Endothelial cell of umbilical vein (primary cell): ENCODE data around the gene STX8. TPM values are rescaled to one million over a fixed set of nuclear protein-coding genes. Genes with fewer than 3 reads are reported as not detected.

Experiments
- BruUV-seq: library from RNA; stranded (reverse); fragments of 400-500 nt; replicated peaks from 2 replicates; lab custom pipeline; 2021; lab: Mats Ljungman, UMichigan
- CTCF ChIA-PET: fragments of 300-600, 350-600 bp; sonication (Branson Sonifier 250); formaldehyde crosslinking; loops from one replicate; lab custom pipeline; 2021; ENCODE audit warnings: antibody characterized with exemption, inconsistent platforms; lab: Charles Lee
- POLR2A ChIA-PET: fragments of 300-600, 350-600 bp; sonication (Branson Sonifier 250); formaldehyde crosslinking; loops from one replicate; lab custom pipeline; 2021; ENCODE audit warnings: antibody characterized with exemption, inconsistent platforms; lab: Charles Lee
- DNase-seq: peaks from one replicate; pipeline ENCODE4 v3.0.0-alpha.2; 2011; ENCODE audit warnings: low read depth, low spot score
- FAIRE-seq: peaks from 2 replicates; lab custom pipeline; 2011; peaks lifted over from hg19 to GRCh38; lab: Jason Lieb, UNC
- H2AFZ ChIP-seq: 2 replicates; pipeline ENCODE4 v1.6.0; 2012; ENCODE audit warnings: low read depth, low read length, control low read depth, inconsistent platforms
- H3K27ac ChIP-seq: 2 replicates; pipeline ENCODE4 v1.5.1; 2011; ENCODE audit warnings: low read depth, mild to moderate bottlenecking, control low read depth, low read length, moderate library complexity; ENCODE audit not compliant: insufficient read depth
- H3K27me3 ChIP-seq, 2 experiments: 2 replicates each; pipeline versions ENCODE4 v1.6.0 to v1.6.1; 2011; ENCODE audit warnings: low read length in 2 of 2, mixed read lengths in 1 of 2; ENCODE audit not compliant: control insufficient read depth in 2 of 2, insufficient read depth in 2 of 2
- H3K36me3 ChIP-seq, 2 experiments: 2 replicates in 1 of 2; 3 replicates in 1 of 2; pipeline ENCODE4 v1.5.1; 2011; ENCODE audit warnings: low read length in 2 of 2, mild to moderate bottlenecking in 1 of 2, moderate library complexity in 1 of 2; ENCODE audit not compliant: control insufficient read depth in 2 of 2, insufficient read depth in 2 of 2; ENCODE audit errors: extremely low read depth in 1 of 2
- H3K4me1 ChIP-seq: 3 replicates; pipeline ENCODE4 v1.5.1; 2011; ENCODE audit warnings: mild to moderate bottlenecking, low read length; ENCODE audit not compliant: control insufficient read depth, insufficient read depth; ENCODE audit errors: extremely low read depth
- H3K4me2 ChIP-seq: 2 replicates; pipeline ENCODE4 v1.6.1; 2011; ENCODE audit warnings: low read length, control low read depth, mixed read lengths; ENCODE audit not compliant: insufficient read depth
- H3K4me3 ChIP-seq, 3 experiments: fragments of 200-600 bp in 1 of 3; sonication (generic), shearing (Covaris generic) in 1 of 3; replicated peaks in 1 of 3; 2 replicates each; pipeline ENCODE4 v1.5.1; 2011 to 2016; ENCODE audit warnings: control low read depth in 3 of 3, low read length in 3 of 3, mild to moderate bottlenecking in 2 of 3, inconsistent platforms in 1 of 3, low read depth in 1 of 3, moderate library complexity in 1 of 3; ENCODE audit not compliant: insufficient read depth in 1 of 3
- H3K79me2 ChIP-seq: 2 replicates; pipeline ENCODE4 v1.6.0; 2012; ENCODE audit warnings: low read length, inconsistent platforms; ENCODE audit not compliant: control insufficient read depth, insufficient read depth
- H3K9ac ChIP-seq: replicated peaks from 2 replicates; pipeline ENCODE3; 2011; ENCODE audit warnings: low read length, control low read depth; ENCODE audit not compliant: insufficient read depth; ENCODE audit errors: extremely low read depth
- H3K9me1 ChIP-seq: replicated peaks from 3 replicates; pipeline ENCODE4 v1.6.0; 2011; ENCODE audit warnings: mild to moderate bottlenecking, low read length; ENCODE audit not compliant: control insufficient read depth, insufficient read depth; ENCODE audit errors: extremely low read depth
- H3K9me3 ChIP-seq: replicated peaks from 2 replicates; pipeline ENCODE4 v1.5.1; 2012; ENCODE audit warnings: low read length, inconsistent platforms; ENCODE audit not compliant: control insufficient read depth, insufficient read depth
- H4K20me1 ChIP-seq: replicated peaks from 2 replicates; pipeline ENCODE3; 2011; ENCODE audit warnings: mild to moderate bottlenecking, low read length; ENCODE audit not compliant: control insufficient read depth, insufficient read depth; ENCODE audit errors: extremely low read depth
- EZH2 ChIP-seq: IDR thresholded peaks from 2 replicates; pipeline ENCODE4 v1.6.1; 2012; ENCODE audit warnings: borderline replicate concordance, low read depth, mild to moderate bottlenecking, moderate library complexity, low read length, inconsistent platforms; ENCODE audit not compliant: severe bottlenecking
- FOS ChIP-seq: IDR thresholded peaks from 2 replicates; pipeline ENCODE4 v1.6.1; 2011; ENCODE audit warnings: mild to moderate bottlenecking, low read length, moderate library complexity, borderline replicate concordance; ENCODE audit not compliant: insufficient read depth
- GATA2 ChIP-seq: IDR thresholded peaks from 2 replicates; pipeline ENCODE4 v1.7.0; 2011; ENCODE audit warnings: low read depth, mild to moderate bottlenecking, moderate library complexity, mixed read lengths, low read length; ENCODE audit not compliant: insufficient read length, insufficient read depth
- JUN ChIP-seq: IDR thresholded peaks from 2 replicates; pipeline ENCODE4 v1.6.1; 2011; ENCODE audit warnings: borderline replicate concordance, low read depth; ENCODE audit not compliant: insufficient read length, insufficient read depth
- MYC ChIP-seq: IDR thresholded peaks from one replicate; pipeline ENCODE4 v1.6.1; 2011; ENCODE audit warnings: mild to moderate bottlenecking, low read depth, low read length
- POLR2A ChIP-seq: IDR thresholded peaks from 2 replicates; pipeline ENCODE4 v1.6.1; 2012; ENCODE audit warnings: low read depth, mild to moderate bottlenecking, control low read depth, low read length
- POLR2AphosphoS5 ChIP-seq: IDR thresholded peaks from 2 replicates; pipeline ENCODE4 v1.6.1; 2012; ENCODE audit warnings: low read depth, mild to moderate bottlenecking, control low read depth, low read length, moderate library complexity; ENCODE audit not compliant: insufficient read depth
- dilution Hi-C: fragments of 300-500 bp; cut with MboI; formaldehyde crosslinking; loops from one replicate; pipeline ENCODE4 v1.15.0; 2019; ENCODE audit warnings: low sequenced_read_pairs; ENCODE audit not compliant: extremely low pct_ligation_motif_present
- intact Hi-C: fragments of 100-400 bp; cut with micrococcal nuclease; formaldehyde crosslinking; loops from one replicate; pipeline ENCODE4 v1.10.0; 2022
- polyA plus RNA-seq, 4 experiments: library from polyadenylated mRNA; depleted of rRNA in 3 of 4; stranded (reverse) in 3 of 4; unstranded in 1 of 4; fragments of >200 nt; gene quantifications; 2 replicates each; pipeline versions ENCODE4 v1.2.1 to v1.2.3, GENCODE V29; 2011 to 2012; ENCODE audit warnings: missing spikeins in 1 of 4
- total RNA-seq: library from RNA; stranded (reverse); gene quantifications from 2 replicates; pipeline ENCODE4 v1.2.3, GENCODE V29; 2021
- TF ChIP-seq, protein P1 (sequence below): IDR thresholded peaks from 2 replicates; pipeline ENCODE4 v1.6.1; 2011; ENCODE audit not compliant: insufficient read depth, insufficient read length
- TF ChIP-seq, protein P2 (sequence below), 2 donors: IDR thresholded peaks; 1 replicate in 1 of 2; 2 replicates in 1 of 2; pipeline ENCODE4 v1.5.1; 2011; ENCODE audit warnings: low read length in 2 of 2, mild to moderate bottlenecking in 2 of 2, moderate library complexity in 2 of 2, control low read depth in 1 of 2, inconsistent platforms in 1 of 2, low read depth in 1 of 2; ENCODE audit not compliant: insufficient read depth in 1 of 2; ENCODE audit errors: extremely low read depth in 1 of 2

STX8 gene
- total and polyA plus RNA-seq, 2 donors (not counting 3 experiments of a cell fraction or from before 2014, with no cell fraction given) = 25.9 to 67.3 TPM

DNA sequence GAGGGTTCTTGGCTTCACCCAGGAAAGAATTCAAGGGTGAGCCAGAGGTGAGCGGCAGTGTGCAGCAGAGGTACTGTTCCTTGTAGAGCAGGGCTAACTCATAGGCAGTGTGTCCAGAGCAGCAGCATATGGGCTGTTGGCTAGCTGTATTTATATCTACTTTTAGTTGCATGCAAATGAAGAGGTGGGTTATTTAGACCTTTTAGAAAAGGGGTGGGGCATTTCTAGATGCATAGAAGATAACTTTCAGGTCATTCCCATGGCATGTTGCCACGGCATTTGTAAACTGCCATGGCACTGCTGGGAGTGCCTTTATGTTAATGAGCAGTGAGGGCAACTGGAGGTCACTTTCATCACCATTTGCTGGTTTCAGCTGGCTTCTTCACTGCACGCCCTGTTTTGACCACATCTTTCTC lies 141.0 kb downstream of the STX8 start:
- Histone ChIP-seq H3K79me2 (no peaks in the 10 kb centered on the region), H3K9ac (no peak overlapping the region), H3K9me1 (no peaks in the 10 kb centered on the region), H3K27ac (no peak overlapping the region), H3K27me3 (no peaks in the 10 kb centered on the region), H2AFZ (no peak overlapping the region), H3K36me3 (no peaks in the 10 kb centered on the region), H3K4me2 (no peak overlapping the region), H3K9me3 (no peaks in the 10 kb centered on the region), H3K4me3 (no peak overlapping the region), H4K20me1 (no peaks in the 10 kb centered on the region), H3K4me1 (no peaks in the 10 kb centered on the region)
- BruUV-seq = no TSS peak
- intact Hi-C loops = no loop called here
- CTCF ChIA-PET = no interaction called here
- POLR2A ChIA-PET = no interaction called here
- dilution Hi-C loops = no loop called here
- FAIRE-seq (no peak), DNase-seq (no peak)
- TF ChIP-seq JUN = no peak
- no peak for TF ChIP-seq POLR2AphosphoS5
- no peak for TF ChIP-seq MYC
- TF ChIP-seq EZH2 = no peak
- TF ChIP-seq, protein P1, sequence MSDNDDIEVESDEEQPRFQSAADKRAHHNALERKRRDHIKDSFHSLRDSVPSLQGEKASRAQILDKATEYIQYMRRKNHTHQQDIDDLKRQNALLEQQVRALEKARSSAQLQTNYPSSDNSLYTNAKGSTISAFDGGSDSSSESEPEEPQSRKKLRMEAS = no peak
- TF ChIP-seq, protein P2, sequence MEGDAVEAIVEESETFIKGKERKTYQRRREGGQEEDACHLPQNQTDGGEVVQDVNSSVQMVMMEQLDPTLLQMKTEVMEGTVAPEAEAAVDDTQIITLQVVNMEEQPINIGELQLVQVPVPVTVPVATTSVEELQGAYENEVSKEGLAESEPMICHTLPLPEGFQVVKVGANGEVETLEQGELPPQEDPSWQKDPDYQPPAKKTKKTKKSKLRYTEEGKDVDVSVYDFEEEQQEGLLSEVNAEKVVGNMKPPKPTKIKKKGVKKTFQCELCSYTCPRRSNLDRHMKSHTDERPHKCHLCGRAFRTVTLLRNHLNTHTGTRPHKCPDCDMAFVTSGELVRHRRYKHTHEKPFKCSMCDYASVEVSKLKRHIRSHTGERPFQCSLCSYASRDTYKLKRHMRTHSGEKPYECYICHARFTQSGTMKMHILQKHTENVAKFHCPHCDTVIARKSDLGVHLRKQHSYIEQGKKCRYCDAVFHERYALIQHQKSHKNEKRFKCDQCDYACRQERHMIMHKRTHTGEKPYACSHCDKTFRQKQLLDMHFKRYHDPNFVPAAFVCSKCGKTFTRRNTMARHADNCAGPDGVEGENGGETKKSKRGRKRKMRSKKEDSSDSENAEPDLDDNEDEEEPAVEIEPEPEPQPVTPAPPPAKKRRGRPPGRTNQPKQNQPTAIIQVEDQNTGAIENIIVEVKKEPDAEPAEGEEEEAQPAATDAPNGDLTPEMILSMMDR (IDR thresholded peaks at IDR 0.05; ENCODE audit: extremely low read depth in 1 of 2, insufficient read depth in 1 of 2, low read depth in 1 of 2, low read length in 2 of 2) = no peak
- no peak for TF ChIP-seq FOS
- TF ChIP-seq GATA2 = no peak
- no peak for TF ChIP-seq POLR2A
